GM19238 (cell line): ENCODE data around the gene ANO9.

Experiments
- DNase-seq: peaks from one replicate; pipeline ENCODE4 v3.0.0; 2011; ENCODE audit warnings: low spot score; ENCODE audit not compliant: insufficient read length

ANO9 gene

DNA sequence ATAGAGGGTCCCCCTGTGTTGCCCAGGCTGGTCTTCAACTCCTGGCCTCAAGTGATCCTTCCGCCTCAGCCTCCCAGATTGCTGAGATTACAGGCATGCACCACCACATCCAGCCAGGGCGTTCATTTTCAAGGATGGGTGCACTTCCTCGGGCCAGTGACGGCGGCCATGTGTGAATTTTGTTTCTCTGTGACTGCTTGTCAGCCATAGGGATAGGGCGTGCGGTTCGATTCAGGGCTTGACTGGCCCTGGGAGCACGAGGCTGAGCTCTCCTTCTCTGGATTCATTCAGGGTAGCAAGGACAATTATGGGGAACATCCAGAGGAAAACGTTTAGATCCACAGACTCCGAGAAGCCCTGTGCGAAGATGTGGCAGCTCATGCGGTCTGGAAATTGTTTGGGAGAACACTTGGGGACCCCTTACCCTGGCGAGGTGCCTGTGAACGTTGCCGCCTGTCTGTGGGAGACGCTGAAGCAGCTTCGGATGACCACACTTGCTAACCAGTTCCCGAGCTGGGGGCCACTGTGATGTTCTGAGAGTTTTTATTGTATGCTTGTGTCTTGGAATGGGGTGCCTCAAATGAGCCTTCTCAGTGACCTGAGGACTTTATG lies 11.2 kb upstream of the ANO9 start:
- no peak for DNase-seq

DNA sequence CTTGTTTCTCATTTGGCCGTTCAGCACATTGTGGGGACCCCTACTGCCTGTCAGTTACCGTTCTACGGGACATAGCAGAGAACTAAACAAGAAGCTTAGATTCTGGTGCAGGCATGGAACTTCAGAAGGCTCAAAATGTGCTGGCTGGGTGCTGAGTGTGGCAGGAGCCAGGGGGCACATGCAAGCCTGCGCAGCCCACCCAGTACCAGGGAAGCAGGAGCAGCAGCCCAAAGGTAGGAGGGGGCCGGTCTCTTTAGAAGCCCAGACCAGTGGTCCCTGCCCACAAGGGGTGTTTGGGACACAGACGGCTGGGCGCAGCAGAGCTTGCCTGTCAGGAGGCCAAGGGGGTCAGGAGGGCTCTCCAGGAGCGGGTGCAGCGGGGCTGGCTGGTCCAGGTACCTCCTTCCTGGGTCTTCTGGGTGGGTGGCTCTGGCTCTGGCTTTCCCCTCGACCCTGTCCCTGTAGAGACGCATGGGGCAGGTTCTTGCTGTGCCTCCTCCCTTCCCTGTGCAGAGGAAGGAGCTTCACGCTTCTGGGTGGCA lies 10.5 kb upstream of the ANO9 start:
- no peak for DNase-seq

DNA sequence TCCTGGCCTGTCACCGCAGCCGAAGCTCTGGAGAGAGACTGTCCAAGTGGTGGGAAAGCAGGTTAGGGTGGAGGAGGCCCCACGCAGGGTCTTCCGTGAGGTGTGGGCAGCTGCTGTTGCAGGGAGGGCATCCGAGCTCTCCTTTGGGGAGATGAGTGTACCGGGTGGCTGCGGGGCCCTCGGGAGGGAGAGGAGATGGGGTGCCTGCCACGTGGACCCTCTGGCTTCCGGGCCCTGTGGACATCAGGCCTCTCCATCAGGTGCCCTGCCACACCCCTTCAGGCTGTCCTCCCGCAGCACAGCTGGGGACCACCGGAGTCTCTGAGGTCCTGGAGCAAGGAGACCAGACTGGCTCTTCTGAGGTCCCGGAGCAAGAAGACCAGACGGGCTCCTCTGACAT lies 9.9 kb upstream of the ANO9 start:
- no peak for DNase-seq

DNA sequence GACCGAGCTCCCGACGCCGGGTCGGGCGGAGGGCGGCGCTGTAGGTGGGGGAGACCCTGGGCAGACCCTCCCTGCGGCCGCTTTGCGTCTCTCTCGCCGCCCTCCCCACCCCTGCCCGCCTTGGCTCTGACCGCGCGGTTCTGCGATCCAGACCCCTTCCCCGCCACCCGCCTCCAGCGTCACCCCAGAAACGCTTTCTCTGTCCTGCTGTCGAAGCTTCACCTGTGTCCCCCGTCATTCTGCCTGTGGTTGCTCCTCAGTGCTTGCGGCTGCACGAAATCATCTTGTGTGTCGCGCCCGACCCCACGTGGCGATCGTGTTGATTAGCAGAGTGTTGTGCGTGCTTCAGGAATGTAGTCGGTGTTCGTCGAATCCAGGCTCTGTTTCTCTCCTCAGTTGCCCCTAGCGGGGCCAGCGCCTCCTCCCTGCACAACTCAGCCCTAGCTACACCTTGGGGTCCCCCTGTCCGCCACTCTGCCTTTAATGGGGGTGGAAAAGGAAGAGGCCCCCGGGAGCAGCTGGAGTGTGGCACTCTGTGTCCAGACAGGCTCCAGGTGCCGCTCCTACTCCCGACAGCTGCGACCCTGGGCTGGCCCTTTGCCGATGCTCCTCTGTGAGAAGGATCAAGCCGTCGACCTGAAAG lies 9.1 kb upstream of the ANO9 start:
- peak; percentile 69 for DNase-seq

DNA sequence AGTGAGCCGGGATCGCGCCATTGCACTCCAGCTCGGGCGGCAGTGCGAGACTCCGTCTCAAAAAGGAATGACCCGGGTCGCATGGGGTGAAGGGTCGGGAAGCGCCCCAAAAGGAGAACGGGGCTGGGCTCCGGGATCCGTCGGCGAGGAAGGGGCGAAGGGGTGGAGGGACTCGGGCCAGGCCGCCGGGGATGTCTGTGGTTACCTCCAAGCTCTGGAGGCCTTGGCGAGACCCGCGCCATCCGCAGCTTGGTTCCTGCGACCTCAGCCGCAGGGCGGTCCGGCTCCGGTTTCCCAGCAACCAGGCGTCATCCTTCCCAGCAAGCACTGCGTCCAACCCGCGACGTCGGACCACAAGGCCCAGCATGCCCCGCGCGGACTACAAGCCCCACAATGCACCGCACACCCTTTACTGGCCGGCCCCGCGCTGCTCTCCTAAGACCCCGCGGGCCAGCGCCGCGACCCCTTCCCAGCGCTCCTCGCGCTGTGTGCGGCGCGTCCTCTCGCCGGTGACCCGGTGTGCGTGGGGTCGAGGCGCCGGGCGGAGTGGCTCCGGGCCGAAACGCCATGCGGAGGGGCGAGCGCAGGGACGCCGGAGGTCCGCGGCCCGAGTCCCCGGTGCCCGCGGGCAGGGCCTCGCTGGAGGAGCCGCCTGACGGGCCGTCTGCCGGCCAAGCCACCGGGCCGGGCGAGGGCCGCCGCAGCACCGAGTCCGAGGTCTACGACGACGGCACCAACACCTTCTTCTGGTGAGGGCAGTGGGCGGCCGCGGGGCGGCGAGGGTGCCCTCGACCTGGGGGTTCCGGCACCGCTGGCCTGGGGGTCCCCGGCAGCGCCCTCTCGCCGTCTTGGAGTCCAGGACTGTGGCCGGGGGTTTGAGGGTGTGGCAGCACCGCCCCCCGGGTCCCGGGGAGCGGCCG lies 8.3 kb upstream of the ANO9 start, which contains the start of gene PTDSS2:
PTDSS2 (plus strand) TSS at position 391 of the 920 bp plus-strand sequence; CDS start at position 568, 177 bp downstream.
- DNase-seq, result peak; percentile 96

DNA sequence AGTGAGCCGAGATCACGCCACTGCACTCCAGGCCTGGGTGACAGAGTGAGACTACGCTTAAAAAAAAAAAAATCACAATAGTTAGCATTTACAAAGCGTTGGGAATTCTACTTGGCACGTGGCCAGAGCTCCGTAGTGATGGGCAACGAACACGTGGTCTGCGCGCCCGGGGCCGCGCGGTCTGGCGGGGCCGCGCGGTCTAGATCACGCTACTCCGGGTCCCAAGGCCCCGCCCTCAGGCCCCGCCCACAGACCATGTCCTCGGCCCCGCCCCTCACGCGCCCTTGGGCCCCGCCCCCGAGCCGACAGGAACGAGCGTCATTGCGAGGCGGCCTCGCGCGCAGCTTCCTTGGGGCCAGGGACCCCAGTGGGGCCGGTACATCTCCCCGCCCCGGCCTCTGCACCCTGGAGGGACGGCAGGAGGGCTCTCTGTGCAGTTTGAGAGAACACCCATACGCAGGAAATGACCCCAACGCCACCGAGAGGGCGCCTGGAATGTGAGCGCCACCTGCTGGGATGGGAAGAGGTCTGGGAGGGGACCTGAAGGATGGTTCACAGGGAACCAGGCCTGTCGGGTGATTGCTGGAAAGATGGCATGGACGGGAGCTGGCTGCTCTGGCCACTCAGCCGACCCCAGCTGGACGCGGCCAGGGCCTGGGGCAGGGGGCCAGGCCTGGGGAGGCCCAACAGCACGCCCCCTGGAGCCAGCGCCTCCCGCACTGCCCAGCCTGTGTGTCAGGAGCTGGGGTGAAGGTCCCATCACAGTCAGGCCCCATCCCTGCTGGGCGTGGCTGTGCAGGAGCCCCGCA lies 6.3 kb upstream of the ANO9 start:
- DNase-seq, result peak; percentile 96

DNA sequence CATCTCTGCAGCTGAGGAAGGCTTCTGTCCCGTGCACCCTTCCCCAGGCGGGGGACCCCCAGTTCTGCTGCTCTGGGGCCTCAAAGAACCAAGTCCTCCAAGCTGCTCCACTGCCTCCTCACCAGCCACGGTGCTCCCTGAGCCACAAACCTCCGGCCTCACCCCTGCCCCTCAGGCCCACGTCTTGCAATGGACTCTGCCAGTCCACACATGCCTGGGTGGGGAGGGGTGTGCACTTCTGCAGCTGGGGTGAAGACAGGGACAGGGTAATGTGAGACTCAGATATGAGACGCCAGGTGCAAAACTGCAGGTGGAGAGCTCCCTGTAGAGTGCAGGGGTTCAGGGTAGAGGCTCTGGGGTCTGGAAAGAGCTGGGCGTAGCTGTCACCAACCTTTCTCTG lies 5.1 kb upstream of the ANO9 start:
- no peak for DNase-seq

DNA sequence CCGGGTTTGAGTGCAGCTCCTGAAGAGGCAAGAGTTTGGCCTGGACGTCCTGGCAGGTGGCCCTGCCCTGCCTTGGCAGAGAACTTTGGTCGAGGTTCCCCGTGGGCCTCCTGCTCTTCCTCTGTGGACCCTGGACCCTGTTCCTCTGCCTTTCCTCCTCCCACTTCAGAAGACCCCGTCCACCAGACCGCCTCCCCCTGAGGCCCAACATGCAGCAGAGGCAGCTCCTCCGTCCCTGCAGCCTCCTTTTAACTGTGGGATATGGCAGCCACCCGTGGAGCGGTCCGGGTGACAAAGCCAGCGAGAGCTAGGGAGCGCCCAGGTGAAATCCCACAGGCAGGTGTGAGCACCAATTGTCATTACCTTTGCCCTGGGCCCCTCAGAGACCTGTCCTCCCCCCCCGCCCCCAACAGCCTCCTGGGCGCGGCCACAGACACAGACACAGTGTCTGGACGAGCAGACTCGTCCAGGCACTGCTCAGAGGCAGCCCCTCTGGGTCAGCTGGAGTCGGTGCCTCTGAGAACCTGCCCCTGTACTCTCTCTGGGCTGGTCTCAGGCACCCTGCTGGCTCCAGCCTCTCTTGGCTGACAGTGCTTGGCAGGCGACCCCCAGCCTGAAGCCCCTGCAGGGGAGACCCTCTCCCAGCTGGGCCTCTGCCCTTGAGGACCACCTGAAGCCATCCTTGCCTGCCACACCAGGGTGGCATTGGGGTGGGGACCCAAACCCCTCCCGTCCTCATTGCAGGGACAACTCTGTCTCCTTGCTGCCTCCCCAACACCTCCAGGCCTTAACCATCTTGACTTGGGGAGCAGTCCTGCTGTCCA lies 4.2 kb upstream of the ANO9 start:
- DNase-seq, result no peak

DNA sequence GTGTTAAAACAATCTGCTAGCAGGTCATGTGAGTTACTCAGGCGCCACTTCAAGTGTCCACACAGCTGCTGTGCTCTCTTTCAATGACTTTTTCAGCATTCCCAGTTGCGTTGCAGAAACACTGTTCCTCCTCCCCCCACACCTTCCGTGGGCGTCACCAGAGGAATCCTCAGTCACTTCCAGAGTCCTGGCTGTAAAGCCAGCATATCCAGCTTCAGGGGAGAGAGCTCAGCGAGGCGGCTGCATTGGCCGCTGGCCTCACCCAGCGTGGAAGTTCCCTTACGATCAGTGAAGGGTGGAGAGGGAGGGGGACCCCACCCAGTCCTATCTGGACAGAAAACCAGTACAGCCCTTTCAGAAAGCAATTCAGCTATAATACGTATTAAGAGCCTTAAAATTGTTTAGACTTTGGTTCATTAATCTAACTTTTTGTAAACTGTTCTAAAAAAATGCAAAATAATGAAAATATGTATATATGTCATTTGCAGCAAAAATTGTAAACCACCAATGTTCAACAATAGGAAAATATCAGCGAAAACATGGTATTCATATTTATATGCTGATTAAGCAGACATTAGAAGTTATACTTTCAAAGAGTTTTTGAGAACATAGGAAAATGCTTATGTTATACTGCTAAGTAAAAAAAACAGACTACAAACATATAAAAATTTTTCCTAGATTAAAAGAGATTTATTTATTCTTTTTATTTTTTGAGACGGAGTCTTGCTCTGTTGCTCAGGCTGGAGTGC lies 2.8 kb upstream of the ANO9 start:
- no peak for DNase-seq

DNA sequence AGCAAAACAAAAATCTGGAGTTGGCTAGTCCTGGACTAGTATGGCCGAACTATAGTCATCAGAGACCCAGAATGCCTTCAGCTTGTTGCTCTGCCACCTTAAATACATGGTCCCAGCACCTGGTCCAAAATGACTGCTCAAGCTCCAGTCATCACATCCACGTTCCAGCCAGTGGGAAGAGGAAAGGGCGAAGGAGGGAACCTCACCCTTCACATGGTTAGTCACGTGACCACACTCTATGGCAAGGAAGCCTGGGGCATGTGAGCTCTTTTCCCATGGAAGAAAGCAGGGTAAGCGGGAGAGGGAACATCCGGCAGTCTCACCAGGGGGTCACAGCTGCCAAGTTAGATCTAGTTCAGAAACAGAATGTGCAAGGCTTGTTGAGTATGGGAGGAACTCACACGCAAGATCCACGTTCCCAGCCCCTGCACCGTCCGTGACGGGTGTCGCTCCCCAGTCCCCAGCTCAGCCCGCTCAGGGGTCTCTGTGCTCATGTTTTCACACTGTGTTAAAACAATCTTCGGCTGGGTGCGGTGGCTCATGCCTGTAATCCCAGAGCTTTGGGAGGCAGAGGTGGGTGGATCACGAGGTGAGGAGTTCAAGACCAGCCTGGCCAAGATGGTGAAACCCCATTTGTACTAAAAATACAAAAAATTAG lies 1.9 kb upstream of the ANO9 start:
- no peak for DNase-seq

DNA sequence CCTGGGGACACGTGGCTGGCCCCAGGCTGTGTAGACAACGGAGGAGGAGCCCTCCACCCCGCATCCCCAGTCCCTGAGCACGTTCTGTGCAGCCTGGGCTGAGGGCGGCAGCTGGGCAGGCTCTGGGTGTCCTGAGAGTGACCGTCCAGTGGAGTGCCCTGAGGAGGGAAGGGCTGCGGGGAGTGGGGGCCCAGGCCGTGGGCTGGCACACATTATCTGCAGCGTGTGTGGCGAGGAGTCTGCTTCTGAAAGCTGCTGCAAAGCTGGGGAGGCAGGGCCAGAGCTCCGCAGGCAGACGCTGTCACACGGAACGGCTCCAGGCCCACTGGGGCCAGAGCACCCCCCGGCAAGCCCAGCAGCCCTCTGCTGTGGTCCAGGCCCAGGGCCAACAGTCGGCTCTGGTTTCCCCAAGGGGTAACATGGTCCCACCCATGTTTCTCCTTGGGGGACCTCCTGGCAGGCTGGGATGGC lies 835 bp upstream of the ANO9 start:
- DNase-seq, result no peak

DNA sequence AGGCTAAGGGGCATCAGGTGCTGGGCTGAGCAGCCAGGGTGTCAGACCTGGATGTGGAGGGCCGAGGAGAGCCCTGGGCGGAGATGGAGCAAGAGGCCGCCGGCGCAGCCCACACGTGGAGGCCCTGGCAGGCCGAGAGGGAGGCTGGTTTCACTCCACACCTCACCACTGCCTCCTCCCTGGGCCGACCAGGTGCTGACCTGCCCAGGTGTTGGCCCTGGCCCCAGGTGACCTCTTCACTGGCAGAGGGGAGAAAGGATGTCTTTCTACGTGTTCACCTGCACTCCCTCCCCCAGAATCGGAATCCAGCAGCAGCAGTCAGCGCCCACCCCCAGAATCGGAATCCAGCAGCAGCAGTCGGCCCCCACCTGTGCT lies 781 bp downstream of the ANO9 start:
- no peak for DNase-seq

DNA sequence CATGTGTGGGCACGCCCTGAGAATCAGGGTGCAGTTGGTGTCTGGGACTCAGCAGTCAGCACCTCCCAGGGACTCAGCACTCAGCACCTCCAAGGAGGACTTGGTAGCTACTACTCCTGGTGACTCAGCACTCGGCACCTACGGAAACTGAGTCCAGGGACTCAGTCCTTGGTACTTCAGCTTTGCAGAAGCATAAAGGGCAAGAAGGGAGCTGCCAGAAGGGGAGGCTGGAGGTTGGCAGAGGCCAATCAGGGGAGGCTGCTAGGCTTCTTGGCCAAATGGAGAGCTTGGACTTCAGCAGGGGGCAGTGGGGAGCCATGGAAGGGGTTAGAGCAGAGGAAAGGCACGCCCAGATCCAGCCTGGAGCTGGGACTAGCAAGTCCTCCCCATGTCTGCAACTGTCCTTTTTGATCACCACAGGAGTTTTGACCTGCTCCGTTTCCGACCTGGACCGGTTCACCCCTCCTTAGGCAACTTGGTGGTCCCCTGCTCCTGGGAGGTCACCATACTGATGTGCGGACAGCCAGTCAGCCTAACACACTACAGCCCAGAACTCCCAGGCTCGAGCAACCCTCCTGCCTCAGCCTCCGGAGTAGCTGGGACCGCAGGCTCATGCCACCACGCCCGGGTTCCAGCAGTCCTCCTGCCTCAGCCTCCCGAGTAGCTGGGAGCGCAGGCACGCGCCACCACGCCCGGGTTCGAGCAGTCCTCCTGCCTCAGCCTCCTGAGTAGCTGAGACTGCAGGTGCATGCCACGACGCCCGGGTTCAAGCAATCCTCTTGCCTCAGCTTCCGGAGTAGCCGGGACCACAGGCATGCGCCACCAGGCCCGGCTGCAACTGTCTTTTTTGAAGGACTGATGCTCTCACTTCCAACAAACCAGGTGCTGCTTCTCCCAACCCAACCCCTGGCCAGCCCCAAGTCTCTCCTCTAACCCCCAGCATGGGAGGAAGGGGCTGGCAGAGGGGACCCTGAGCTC lies 1.5 kb downstream of the ANO9 start:
- no peak for DNase-seq

DNA sequence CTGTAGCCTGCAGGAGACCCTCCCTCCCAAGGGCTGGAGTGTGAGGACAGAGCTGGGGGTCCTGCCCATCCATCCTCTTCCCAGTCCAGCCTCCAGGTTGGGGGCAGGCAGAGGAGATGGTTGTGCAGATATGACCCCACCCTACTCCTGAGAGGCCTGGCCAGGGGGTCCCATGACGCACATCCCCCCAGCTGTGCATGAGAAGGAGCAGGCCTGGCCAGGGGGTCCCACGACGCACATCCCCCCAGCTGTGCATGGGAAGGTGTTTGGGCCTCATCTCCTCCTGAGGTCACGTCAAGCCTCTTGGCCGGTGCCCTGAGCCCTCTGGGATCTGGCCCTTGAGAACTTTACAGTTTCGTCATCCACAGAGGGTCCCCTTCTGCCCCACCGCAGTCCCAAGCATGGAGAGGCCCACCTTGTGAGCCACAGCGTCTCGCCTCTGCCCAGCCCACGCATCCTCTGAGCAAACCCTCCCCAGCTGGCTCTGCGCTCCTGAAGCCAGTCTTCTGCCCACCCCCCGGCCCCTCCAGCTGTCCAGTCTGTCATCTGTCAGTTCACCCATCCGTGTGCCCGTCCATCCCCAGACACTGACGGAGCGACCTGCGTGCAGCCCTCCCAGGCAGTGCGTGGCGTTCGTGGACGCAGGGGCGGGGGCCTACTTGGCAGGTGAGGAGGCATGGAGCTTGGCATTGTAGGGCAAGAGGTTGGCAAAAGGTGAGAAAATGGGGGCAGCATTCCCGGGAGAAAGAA lies 2.3 kb downstream of the ANO9 start:
- no peak for DNase-seq

DNA sequence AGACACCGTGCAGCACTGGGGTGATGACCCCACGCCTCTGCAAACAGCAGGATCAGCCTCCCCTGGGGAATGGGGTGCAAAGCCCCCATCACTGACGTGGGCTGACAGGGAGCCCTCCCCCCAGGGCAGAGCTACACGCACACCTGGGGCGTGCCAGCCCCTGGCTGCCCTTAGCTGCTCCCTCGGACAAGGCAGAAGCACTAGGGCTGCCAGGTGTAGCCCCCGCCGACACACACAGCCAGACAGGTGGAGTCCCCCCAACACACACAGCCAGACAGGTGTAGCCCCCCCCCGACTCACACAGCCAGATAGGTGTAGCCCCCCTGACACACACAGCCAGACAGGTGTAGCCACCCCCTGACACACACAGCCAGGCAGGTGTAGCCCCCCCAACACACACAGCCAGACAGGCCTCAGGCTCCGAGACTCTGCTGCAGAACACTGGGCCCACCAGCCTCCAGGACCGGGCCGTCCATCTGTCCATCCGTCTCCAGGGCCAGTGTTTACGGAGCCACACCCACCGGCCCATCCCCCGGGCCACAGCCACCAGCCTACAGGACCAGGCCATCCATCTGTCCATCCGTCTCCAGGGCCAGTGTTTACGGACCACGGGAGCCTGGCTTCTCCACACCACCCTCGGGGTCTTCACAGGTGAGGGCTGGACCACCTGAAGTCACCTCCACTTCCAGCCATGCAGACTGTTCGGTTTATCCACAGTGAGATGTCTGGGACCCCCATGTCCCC lies 3.5 kb downstream of the ANO9 start:
- DNase-seq, result no peak

DNA sequence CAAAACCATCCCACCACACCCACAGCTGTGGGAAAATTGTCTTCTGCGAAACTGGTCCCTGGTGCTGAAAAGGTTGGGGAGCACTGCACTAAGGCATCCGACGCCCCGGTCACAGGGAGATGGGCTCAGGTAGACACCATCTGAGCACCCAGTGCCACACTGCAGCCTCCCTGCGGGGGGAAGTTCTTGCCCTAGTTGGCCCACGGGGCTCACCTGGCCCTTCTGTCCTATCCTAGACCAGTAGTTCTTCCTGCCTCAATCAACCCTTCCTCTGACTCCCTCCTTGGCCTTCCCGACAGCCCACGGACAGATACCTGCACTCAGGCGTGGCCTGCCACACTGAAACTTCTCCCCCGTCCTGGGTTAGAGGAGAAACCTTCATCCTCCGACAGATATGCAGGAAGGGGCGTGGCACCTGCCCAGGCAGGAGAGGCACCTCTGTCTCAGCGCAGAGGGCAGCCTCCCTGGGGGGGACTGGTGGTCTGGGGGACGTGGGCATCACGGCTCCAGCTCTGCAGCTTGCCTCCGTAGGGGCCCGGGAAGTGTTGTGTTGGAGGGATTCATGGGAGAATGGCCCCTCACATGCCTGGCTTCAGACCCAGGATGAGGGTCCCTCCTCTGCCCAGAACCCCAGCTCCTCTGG lies 4.5 kb downstream of the ANO9 start:
- DNase-seq, result no peak
